HepG2 (cell line): Measurements from ENCODE around the gene DSCAM. TPM values are rescaled to one million over a fixed set of nuclear protein-coding genes. Genes with fewer than 3 reads are reported as not detected.

ENCODE experiments used
- ATAC-seq: fragments of 200-7000 bp; cut with Tn5 transposase; 3 replicates; pipeline ENCODE4 v1.9.1; 2020; ENCODE audit warnings: mild to moderate bottlenecking, moderate library complexity
- BruUV-seq: library from RNA; stranded (reverse); fragments of 400-500 nt; replicated peaks from 2 replicates; lab custom pipeline; 2021; lab: Mats Ljungman, UMichigan
- CTCF ChIA-PET: fragments of 300-600 bp; formaldehyde crosslinking; extraction: SDS; loops from one replicate; lab custom pipeline; 2021; ENCODE audit warnings: low total read pairs, inconsistent platforms, low intra/inter-chr PET ratio; lab: Yijun Ruan, JAX
- POLR2A ChIA-PET: fragments of 350-600 bp; sonication (Branson Sonifier 250); formaldehyde crosslinking; loops from one replicate; lab custom pipeline; 2020; ENCODE audit warnings: antibody characterized with exemption, inconsistent platforms; lab: Yijun Ruan, JAX
- DNase-seq: peaks from one replicate; pipeline ENCODE4 v3.0.0-alpha.2; 2015; ENCODE audit warnings: low spot score
- FAIRE-seq: peaks from 3 replicates; lab custom pipeline; 2011; peaks lifted over from hg19 to GRCh38; lab: Jason Lieb, UNC
- H2AFZ ChIP-seq: one replicate; pipeline ENCODE4 v1.6.1; 2011; ENCODE audit warnings: low read length, inconsistent platforms
- H3K27ac ChIP-seq: fragments of 300-600 bp; 3 replicates; pipeline ENCODE4 v1.8.0; 2011; ENCODE audit warnings: mixed run types, mild to moderate bottlenecking, mixed read lengths, low read length, inconsistent platforms; ENCODE audit not compliant: insufficient read depth; ENCODE audit errors: extremely low read length
- H3K27me3 ChIP-seq, 2 experiments: fragments of 200-600 bp in 1 of 2; 2 replicates in 1 of 2; 3 replicates in 1 of 2; pipeline versions ENCODE4 v1.6.0 to v1.8.0; 2011; ENCODE audit warnings: low read length in 2 of 2, mild to moderate bottlenecking in 2 of 2, moderate library complexity in 2 of 2, inconsistent platforms in 1 of 2; ENCODE audit not compliant: insufficient read depth in 2 of 2, control insufficient read depth in 1 of 2
- H3K36me3 ChIP-seq, 2 experiments: fragments of 200-600 bp in 1 of 2; replicated peaks in 1 of 2; 2 replicates in 1 of 2; 3 replicates in 1 of 2; pipeline versions ENCODE4 v1.5.1 to v1.8.0; 2011; ENCODE audit warnings: low read length in 2 of 2, inconsistent platforms in 1 of 2; ENCODE audit not compliant: insufficient read depth in 2 of 2, control insufficient read depth in 1 of 2
- H3K4me1 ChIP-seq: 2 replicates; pipeline ENCODE4 v1.5.1; 2012; ENCODE audit warnings: low read length, inconsistent platforms; ENCODE audit not compliant: insufficient read depth
- H3K4me2 ChIP-seq: 2 replicates; pipeline ENCODE4 v1.6.0; 2011; ENCODE audit warnings: low read depth, low read length, inconsistent platforms
- H3K4me3 ChIP-seq, 3 experiments: fragments of 200-600 bp in 1 of 3; sonication (generic), shearing (Covaris generic) in 1 of 3; replicated peaks in 1 of 3; 2 replicates each; pipeline ENCODE4 v1.5.1; 2011 to 2016; ENCODE audit warnings: low read length in 3 of 3, inconsistent platforms in 2 of 3, low read depth in 2 of 3, mild to moderate bottlenecking in 2 of 3, control low read depth in 1 of 3, mixed read lengths in 1 of 3; ENCODE audit not compliant: insufficient read depth in 1 of 3
- H3K79me2 ChIP-seq: one replicate; pipeline ENCODE4 v1.6.1; 2011; ENCODE audit warnings: low read length, inconsistent platforms; ENCODE audit not compliant: insufficient read depth
- H3K9ac ChIP-seq: 2 replicates; pipeline ENCODE4 v1.6.0; 2011; ENCODE audit warnings: mild to moderate bottlenecking, low read depth, low read length, inconsistent platforms; ENCODE audit not compliant: insufficient read depth
- H3K9me3 ChIP-seq: 2 replicates; pipeline ENCODE4 v1.5.1; 2012; ENCODE audit warnings: mild to moderate bottlenecking, low read length
- H4K20me1 ChIP-seq: 2 replicates; pipeline ENCODE4 v1.6.0; 2011; ENCODE audit warnings: inconsistent platforms, mild to moderate bottlenecking, low read length, moderate library complexity; ENCODE audit not compliant: insufficient read depth
- CTCF ChIP-seq: sonication (generic); formaldehyde crosslinking; IDR thresholded peaks from 2 replicates; pipeline ENCODE4 v1.5.0; 2020; ENCODE audit warnings: mild to moderate bottlenecking, missing genetic modification reagents, moderate library complexity
- FOXC1 ChIP-seq: sonication (generic); formaldehyde crosslinking; IDR thresholded peaks from 2 replicates; pipeline ENCODE4 v1.8.0; 2022; ENCODE audit warnings: mild to moderate bottlenecking, missing genetic modification reagents, borderline replicate concordance
- FOXO4 ChIP-seq: sonication (generic); formaldehyde crosslinking; conservative IDR thresholded peaks from 2 replicates; pipeline ENCODE4 v1.8.1; 2023; ENCODE audit warnings: missing genetic modification reagents
- PPARG ChIP-seq: conservative IDR thresholded peaks from 2 replicates; pipeline ENCODE4 v1.6.1; 2016; ENCODE audit warnings: missing biosample characterization, missing genetic modification reagents
- RAD21 ChIP-seq: fragments of 450-650 bp; formaldehyde crosslinking; IDR thresholded peaks from 2 replicates; pipeline ENCODE4 v1.5.0; 2020; ENCODE audit warnings: mild to moderate bottlenecking
- SMC3 ChIP-seq: IDR thresholded peaks from 2 replicates; pipeline ENCODE4 v1.6.1; 2011; ENCODE audit warnings: low read length, improper control_type of control experiment
- SRSF1 ChIP-seq: fragments of 200-400 bp; formaldehyde crosslinking; optimal IDR thresholded peaks from 2 replicates; pipeline ENCODE3; 2017; ENCODE audit warnings: mild to moderate bottlenecking, low read depth, low read length, moderate library complexity
- STAG1 ChIP-seq: sonication (generic); formaldehyde crosslinking; IDR thresholded peaks from 2 replicates; pipeline ENCODE4 v1.4.0; 2020; ENCODE audit warnings: missing genetic modification reagents
- ZNF775 ChIP-seq: sonication (generic); formaldehyde crosslinking; IDR thresholded peaks from 2 replicates; pipeline ENCODE4 v1.4.0; 2020; ENCODE audit warnings: missing genetic modification reagents, mild to moderate bottlenecking, moderate library complexity, borderline replicate concordance
- WGBS: methylation state at CpG from one replicate; pipeline ENCODE4 v1.1.6; 2017; ENCODE audit warnings: low lambda C conversion rate; 5-methylcytosine and 5-hydroxymethylcytosine counted together
- in situ Hi-C: cut with HindIII; loops from 2 replicates; pipeline ENCODE4 v1.10.0; 2017; ENCODE audit warnings: low pct_unique_long_range_greater_than_20kb; ENCODE audit not compliant: extremely low pct_ligation_motif_present
- intact Hi-C: fragments of 100-400 bp; cut with micrococcal nuclease; formaldehyde crosslinking; loops from one replicate; pipeline ENCODE4 v1.10.0; 2022; ENCODE audit not compliant: unreplicated experiment
- polyA plus RNA-seq, 8 experiments: library from polyadenylated mRNA; depleted of rRNA in 3 of 8; stranded (reverse) in 7 of 8; unstranded in 1 of 8; fragments of >200 nt; fragmentation: Illumina TruSeq in 4 of 8; extraction: Trizol in 4 of 8; gene quantifications; 2 replicates each; pipeline versions ENCODE4 v1.2.1 to v1.2.3, GENCODE V29; 2011 to 2016; ENCODE audit warnings: low read depth in 4 of 8, missing spikeins in 1 of 8, mixed read lengths in 1 of 8; ENCODE audit not compliant: insufficient read depth in 1 of 8
- total RNA-seq, 5 experiments: library from RNA; depleted of rRNA; stranded (reverse); fragments of >200 nt; fragmentation: Illumina TruSeq; extraction: Trizol; gene quantifications; 2 replicates each; pipeline ENCODE4 v1.2.3, GENCODE V29; 2016; ENCODE audit warnings: low read depth in 1 of 5
- TF ChIP-seq, protein P1 (sequence below): IDR thresholded peaks from 2 replicates; pipeline ENCODE4 v1.6.1; 2016; ENCODE audit warnings: low read depth, borderline replicate concordance

Gene DSCAM
- total and polyA plus RNA-seq, 2 of the 13 experiments (the other 11 are each of a cell fraction or from before 2014, with no cell fraction given) = not detected

- no TSS peak for BruUV-seq
- WGBS = 6% methylated on average over 4 of the region's 4 CpGs
- ChIA-PET CTCF (interaction anchor here (1.3 kb wide), 1 partner anchor 333 kb away, joined by 6 read pairs; no protein-coding TSS in a partner anchor), POLR2A (no interaction called here)
- FAIRE-seq (no peak), ATAC-seq (no peak), DNase-seq (peak; percentile 2)
- H3K4me2 ChIP-seq = no peak overlapping the region
- H3K4me1 ChIP-seq = no peaks in the 10 kb centered on the region
- in situ Hi-C loops (loop anchor here (25.0 kb wide), 1 partner anchor 334 kb away; no protein-coding TSS in a partner anchor), intact Hi-C loops (loop anchor here (1.0 to 5.0 kb wide), 2 partner anchors 333 to 604 kb away; no protein-coding TSS in a partner anchor)
- no peaks in the 10 kb centered on the region for H4K20me1 ChIP-seq
- no peak overlapping the region for H3K4me3 ChIP-seq
- H3K79me2 ChIP-seq = no peaks in the 10 kb centered on the region
- H3K9ac ChIP-seq = no peak overlapping the region
- no peak overlapping the region for H2AFZ ChIP-seq
- TF ChIP-seq FOXC1 (no peak), ZNF775 (CRISPR knock-in tag) (no peak), RAD21 (0 out of 2 replicates have a peak, but pooled peaks have one; percentile 13), SRSF1 (no peak), STAG1 (peak; percentile 64), CTCF (CRISPR knock-in tag) (peak; percentile 56), PPARG (no peak), SMC3 (peak; percentile 73), FOXO4 (no peak)
- TF ChIP-seq, protein P1, sequence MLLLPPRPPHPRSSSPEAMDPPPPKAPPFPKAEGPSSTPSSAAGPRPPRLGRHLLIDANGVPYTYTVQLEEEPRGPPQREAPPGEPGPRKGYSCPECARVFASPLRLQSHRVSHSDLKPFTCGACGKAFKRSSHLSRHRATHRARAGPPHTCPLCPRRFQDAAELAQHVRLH (CRISPR knock-in tag) = no peak
- no peaks in the 10 kb centered on the region for H3K27me3 ChIP-seq
- H3K36me3 ChIP-seq = no peaks in the 10 kb centered on the region
- no peak overlapping the region for H3K27ac ChIP-seq
- peaks cover 31% of the 10 kb centered on the region for H3K9me3 ChIP-seq
These were observed 725.9 kb downstream of the DSCAM start for GRCh38 chr21:40120940-40121575.
